GM19025 (cell line): ENCODE data around the gene MAST4.

Experiments
- ATAC-seq: cut with Tn5 transposase; IDR thresholded peaks from one replicate; pipeline ENCODE4 v1.9.1; 2021; ENCODE audit warnings: mild to moderate bottlenecking, low read depth, moderate library complexity; ENCODE audit not compliant: unreplicated experiment

The MAST4 gene

GRCh38 chr5:67051164-67051563, 455.0 kb downstream of the MAST4 start:
- ATAC-seq: no peak

- ATAC-seq: no peak
Observed at GRCh38 chr5:67052034-67052433, 455.8 kb downstream of the MAST4 start.

GRCh38 chr5:67053229-67053628, 457.0 kb downstream of the MAST4 start:
- ATAC-seq: no peak

- no peak for ATAC-seq
Observed at GRCh38 chr5:67058998-67059743, 463.0 kb downstream of the MAST4 start.

- ATAC-seq: no peak
Observed at GRCh38 chr5:67059744-67060490, 463.7 kb downstream of the MAST4 start.

GRCh38 chr5:67061511-67061910, 465.3 kb downstream of the MAST4 start:
- ATAC-seq: no peak

- ATAC-seq: no peak
Observed at GRCh38 chr5:67063055-67063454, 466.9 kb downstream of the MAST4 start.

- no peak for ATAC-seq
Observed at GRCh38 chr5:67063791-67064190, 467.6 kb downstream of the MAST4 start.

- ATAC-seq: no peak
Observed at GRCh38 chr5:67065237-67065636, 469.0 kb downstream of the MAST4 start.

GRCh38 chr5:67065696-67066095, 469.5 kb downstream of the MAST4 start:
- no peak for ATAC-seq

- ATAC-seq: no peak
Observed at GRCh38 chr5:67066815-67067214, 470.6 kb downstream of the MAST4 start.

- no peak for ATAC-seq
Observed at GRCh38 chr5:67073045-67073680, 477.0 kb downstream of the MAST4 start.

GRCh38 chr5:67077296-67077695, 481.1 kb downstream of the MAST4 start:
- ATAC-seq: no peak

GRCh38 chr5:67081261-67081660, 485.1 kb downstream of the MAST4 start:
- no peak for ATAC-seq

GRCh38 chr5:67082941-67083340, 486.7 kb downstream of the MAST4 start:
- ATAC-seq: no peak

- no peak for ATAC-seq
Observed at GRCh38 chr5:67085616-67086015, 489.4 kb downstream of the MAST4 start.

- ATAC-seq: no peak
Observed at GRCh38 chr5:67089200-67089725, 493.1 kb downstream of the MAST4 start.

- no peak for ATAC-seq
Observed at GRCh38 chr5:67090040-67090439, 493.8 kb downstream of the MAST4 start.

GRCh38 chr5:67090593-67090992, 494.4 kb downstream of the MAST4 start:
- no peak for ATAC-seq

- no peak for ATAC-seq
Observed at GRCh38 chr5:67092535-67092934, 496.3 kb downstream of the MAST4 start.

GRCh38 chr5:67093279-67093678, 497.1 kb downstream of the MAST4 start:
- no peak for ATAC-seq
